Choroid plexus epithelial cell (primary cell): ENCODE data around the gene KPNA6.

Experiments used
- DNase-seq: peaks from one replicate; pipeline ENCODE4 v3.0.0-alpha.2; 2010; ENCODE audit warnings: low read depth
- H3K4me3 ChIP-seq: 2 replicates; pipeline ENCODE4 v1.5.1; 2011; ENCODE audit warnings: low read depth, mild to moderate bottlenecking, control low read depth, low read length, moderate library complexity
- CTCF ChIP-seq: conservative IDR thresholded peaks from 2 replicates; pipeline ENCODE4 v1.5.1; 2011; ENCODE audit warnings: low read depth, mild to moderate bottlenecking, control low read depth, inconsistent platforms, low read length, moderate library complexity

The KPNA6 gene

GRCh38 chr1:32091176-32091575 lies 16.7 kb upstream of the KPNA6 start:
- no peak for DNase-seq
- TF ChIP-seq CTCF, result no peak
- H3K4me3 ChIP-seq, result no peak overlapping the region

- no peak for DNase-seq
- no peak overlapping the region for H3K4me3 ChIP-seq
- TF ChIP-seq CTCF, result no peak
Observed at GRCh38 chr1:32091591-32091990, 16.3 kb upstream of the KPNA6 start.

- no peak for TF ChIP-seq CTCF
- DNase-seq, result no peak
- no peak overlapping the region for H3K4me3 ChIP-seq
Observed at GRCh38 chr1:32094746-32095521, 12.9 kb upstream of the KPNA6 start.

- H3K4me3 ChIP-seq, result no peak overlapping the region
- no peak for TF ChIP-seq CTCF
- DNase-seq, result no peak
Observed at GRCh38 chr1:32099426-32099825, 8.4 kb upstream of the KPNA6 start.

GRCh38 chr1:32100359-32100758 lies 7.5 kb upstream of the KPNA6 start:
- TF ChIP-seq CTCF, result no peak
- no peak overlapping the region for H3K4me3 ChIP-seq
- DNase-seq, result peak; percentile 29

- DNase-seq, result peak; percentile 76
- H3K4me3 ChIP-seq, result no peak overlapping the region
- TF ChIP-seq CTCF, result no peak
Observed at GRCh38 chr1:32100807-32101708, 6.8 kb upstream of the KPNA6 start.
